Stomach (tissue), 4 donors: ENCODE data around the gene NR2F1-AS1.

Experiments
- CTCF ChIP-seq, 7 experiments: fragments of 450-650 bp in 4 of 7; fragments of 200-600 bp in 3 of 7; sonication (generic) in 3 of 7; IDR thresholded peaks; one replicate each; pipeline ENCODE4 v1.5.1; 2016 to 2019; ENCODE audit warnings: antibody characterized with exemption in 7 of 7, control low read depth in 2 of 7, mild to moderate bottlenecking in 1 of 7
- POLR2A ChIP-seq, 4 donors: fragments of 450-650 bp; IDR thresholded peaks; one replicate each; pipeline ENCODE4 v1.6.1; 2016; ENCODE audit warnings: antibody characterized with exemption in 4 of 4, control low read depth in 2 of 4, mild to moderate bottlenecking in 1 of 4, moderate library complexity in 1 of 4
- POLR2AphosphoS5 ChIP-seq, 3 donors: sonication (generic); formaldehyde crosslinking; IDR thresholded peaks; one replicate each; pipeline ENCODE4 v1.6.1; 2016; ENCODE audit warnings: antibody characterized with exemption in 3 of 3

- TF ChIP-seq POLR2AphosphoS5 (IDR thresholded peaks at IDR 0.05) (no peak), CTCF (IDR thresholded peaks at IDR 0.05) (no peak), POLR2A (IDR thresholded peaks at IDR 0.05) (no peak)
Observed at GRCh38 chr5:93573354-93574351, 7.4 kb downstream of the NR2F1-AS1 start.
